ENCODE results near the gene SPATA13.

DNA sequence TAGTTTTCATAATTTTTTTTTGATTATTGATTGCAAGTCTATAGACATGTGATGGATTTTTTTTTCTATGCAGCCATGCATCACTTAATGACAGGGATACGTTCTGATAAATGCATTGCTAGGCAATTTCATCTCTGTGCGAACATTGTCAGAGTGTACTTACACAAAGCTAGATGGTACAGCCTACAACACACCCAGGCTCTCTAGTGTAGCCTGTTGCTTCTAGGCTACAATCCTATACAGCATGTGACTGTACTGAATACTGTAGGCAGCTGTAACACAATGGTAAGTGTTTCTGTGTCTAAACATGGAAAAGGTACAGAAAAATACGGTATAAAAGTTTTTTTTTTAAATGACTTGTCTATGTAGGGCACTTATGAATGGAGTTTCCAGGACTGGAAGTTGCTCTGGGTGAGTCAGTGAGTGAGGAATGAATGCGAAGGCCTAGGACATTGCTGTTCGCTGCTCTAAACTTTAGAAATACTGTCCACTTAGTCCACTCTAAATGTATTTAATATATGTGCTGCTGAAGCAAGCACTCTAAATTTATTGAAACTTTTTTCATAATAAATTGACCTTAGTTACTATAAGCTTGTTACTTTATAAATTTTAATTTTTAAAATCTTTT is 20.3 kb downstream of the SPATA13 start:
- no peak for TF ChIP-seq IKZF1 (conservative IDR thresholded peaks at IDR 0.05)
- no peak for TF ChIP-seq MLLT1 (IDR thresholded peaks at IDR 0.05)
- TF ChIP-seq CTCF (IDR thresholded peaks at IDR 0.05 in 2 of 3, conservative IDR thresholded peaks at IDR 0.05 in 1 of 3; ENCODE audit: control insufficient read depth in 2 of 3, extremely low read depth in 1 of 3, insufficient read depth in 1 of 3, low read depth in 3 of 3, low read length in 3 of 3): no peak
- no peak for TF ChIP-seq CEBPB (IDR thresholded peaks at IDR 0.05; ENCODE audit: borderline replicate concordance in 1 of 2, low read depth in 2 of 2, low read length in 2 of 2)
- TF ChIP-seq, protein P1, sequence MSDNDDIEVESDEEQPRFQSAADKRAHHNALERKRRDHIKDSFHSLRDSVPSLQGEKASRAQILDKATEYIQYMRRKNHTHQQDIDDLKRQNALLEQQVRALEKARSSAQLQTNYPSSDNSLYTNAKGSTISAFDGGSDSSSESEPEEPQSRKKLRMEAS (IDR thresholded peaks at IDR 0.05; ENCODE audit: low read depth, low read length): no peak
- TF ChIP-seq GABPA (IDR thresholded peaks at IDR 0.05; ENCODE audit: low read depth): no peak
- no peak for TF ChIP-seq ASH2L (IDR thresholded peaks at IDR 0.05; ENCODE audit: borderline replicate concordance, low read depth)
- no peak for TF ChIP-seq TAF1 (IDR thresholded peaks at IDR 0.05; ENCODE audit: borderline replicate concordance, low read depth, low read length)
- TF ChIP-seq, protein P2, sequence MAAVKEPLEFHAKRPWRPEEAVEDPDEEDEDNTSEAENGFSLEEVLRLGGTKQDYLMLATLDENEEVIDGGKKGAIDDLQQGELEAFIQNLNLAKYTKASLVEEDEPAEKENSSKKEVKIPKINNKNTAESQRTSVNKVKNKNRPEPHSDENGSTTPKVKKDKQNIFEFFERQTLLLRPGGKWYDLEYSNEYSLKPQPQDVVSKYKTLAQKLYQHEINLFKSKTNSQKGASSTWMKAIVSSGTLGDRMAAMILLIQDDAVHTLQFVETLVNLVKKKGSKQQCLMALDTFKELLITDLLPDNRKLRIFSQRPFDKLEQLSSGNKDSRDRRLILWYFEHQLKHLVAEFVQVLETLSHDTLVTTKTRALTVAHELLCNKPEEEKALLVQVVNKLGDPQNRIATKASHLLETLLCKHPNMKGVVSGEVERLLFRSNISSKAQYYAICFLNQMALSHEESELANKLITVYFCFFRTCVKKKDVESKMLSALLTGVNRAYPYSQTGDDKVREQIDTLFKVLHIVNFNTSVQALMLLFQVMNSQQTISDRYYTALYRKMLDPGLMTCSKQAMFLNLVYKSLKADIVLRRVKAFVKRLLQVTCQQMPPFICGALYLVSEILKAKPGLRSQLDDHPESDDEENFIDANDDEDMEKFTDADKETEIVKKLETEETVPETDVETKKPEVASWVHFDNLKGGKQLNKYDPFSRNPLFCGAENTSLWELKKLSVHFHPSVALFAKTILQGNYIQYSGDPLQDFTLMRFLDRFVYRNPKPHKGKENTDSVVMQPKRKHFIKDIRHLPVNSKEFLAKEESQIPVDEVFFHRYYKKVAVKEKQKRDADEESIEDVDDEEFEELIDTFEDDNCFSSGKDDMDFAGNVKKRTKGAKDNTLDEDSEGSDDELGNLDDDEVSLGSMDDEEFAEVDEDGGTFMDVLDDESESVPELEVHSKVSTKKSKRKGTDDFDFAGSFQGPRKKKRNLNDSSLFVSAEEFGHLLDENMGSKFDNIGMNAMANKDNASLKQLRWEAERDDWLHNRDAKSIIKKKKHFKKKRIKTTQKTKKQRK (IDR thresholded peaks at IDR 0.05; ENCODE audit: low read depth, low read length): no peak
- TF ChIP-seq TBL1XR1 (IDR thresholded peaks at IDR 0.05; ENCODE audit: low read depth, low read length): no peak
- TF ChIP-seq ZNF207 (IDR thresholded peaks at IDR 0.05; ENCODE audit: borderline replicate concordance): no peak

Data from GM12878 (cell line).